Measurements from ENCODE around the gene CAMK1D.

DNA sequence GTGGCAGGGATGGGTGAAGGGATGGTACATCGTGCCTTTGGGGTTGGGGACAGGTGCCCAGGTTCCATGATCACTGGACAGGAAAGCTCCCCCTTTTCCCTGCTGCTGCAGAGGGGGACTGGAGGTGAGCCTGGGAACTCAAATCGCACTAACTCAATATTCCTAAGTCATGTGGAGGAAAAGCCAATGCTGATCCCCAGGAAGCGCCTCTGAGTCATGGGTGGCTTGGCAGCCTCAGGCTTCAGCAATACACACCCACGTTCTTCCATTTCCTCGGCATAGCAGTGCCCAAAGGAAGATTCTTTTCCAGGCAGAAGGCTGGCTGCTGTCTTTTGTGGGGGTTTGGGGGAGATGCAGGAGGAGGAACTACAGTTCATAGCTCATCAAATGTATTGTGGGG lies 486.4 kb downstream of the CAMK1D start:
- TF ChIP-seq, protein P1, sequence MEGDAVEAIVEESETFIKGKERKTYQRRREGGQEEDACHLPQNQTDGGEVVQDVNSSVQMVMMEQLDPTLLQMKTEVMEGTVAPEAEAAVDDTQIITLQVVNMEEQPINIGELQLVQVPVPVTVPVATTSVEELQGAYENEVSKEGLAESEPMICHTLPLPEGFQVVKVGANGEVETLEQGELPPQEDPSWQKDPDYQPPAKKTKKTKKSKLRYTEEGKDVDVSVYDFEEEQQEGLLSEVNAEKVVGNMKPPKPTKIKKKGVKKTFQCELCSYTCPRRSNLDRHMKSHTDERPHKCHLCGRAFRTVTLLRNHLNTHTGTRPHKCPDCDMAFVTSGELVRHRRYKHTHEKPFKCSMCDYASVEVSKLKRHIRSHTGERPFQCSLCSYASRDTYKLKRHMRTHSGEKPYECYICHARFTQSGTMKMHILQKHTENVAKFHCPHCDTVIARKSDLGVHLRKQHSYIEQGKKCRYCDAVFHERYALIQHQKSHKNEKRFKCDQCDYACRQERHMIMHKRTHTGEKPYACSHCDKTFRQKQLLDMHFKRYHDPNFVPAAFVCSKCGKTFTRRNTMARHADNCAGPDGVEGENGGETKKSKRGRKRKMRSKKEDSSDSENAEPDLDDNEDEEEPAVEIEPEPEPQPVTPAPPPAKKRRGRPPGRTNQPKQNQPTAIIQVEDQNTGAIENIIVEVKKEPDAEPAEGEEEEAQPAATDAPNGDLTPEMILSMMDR (IDR thresholded peaks at IDR 0.05), result no peak
- no peak for TF ChIP-seq POLR2A (IDR thresholded peaks at IDR 0.05)

Data from right lobe of liver (tissue), 4 donors.